Stimulated activated naive CD4-positive, alpha-beta T cell treated with Interleukin-2 at 50 U/mL for 16 hours (primary cell): ENCODE results near the gene SVIL.
"Not testable (repeated sequence)": the region's sequence is repeated elsewhere in the genome, so short reads cannot be mapped to it uniquely, and the experiment has no call there.

Source experiments
- DNase-seq: peaks from one replicate; lab custom pipeline; 2025; lab: John Stamatoyannopoulos, UW

Gene SVIL

GRCh38 chr10:29600067-29600466 lies 34.7 kb downstream of the SVIL start:
- no peak for DNase-seq

GRCh38 chr10:29598851-29599311 lies 35.9 kb downstream of the SVIL start:
- DNase-seq = no peak

DNA sequence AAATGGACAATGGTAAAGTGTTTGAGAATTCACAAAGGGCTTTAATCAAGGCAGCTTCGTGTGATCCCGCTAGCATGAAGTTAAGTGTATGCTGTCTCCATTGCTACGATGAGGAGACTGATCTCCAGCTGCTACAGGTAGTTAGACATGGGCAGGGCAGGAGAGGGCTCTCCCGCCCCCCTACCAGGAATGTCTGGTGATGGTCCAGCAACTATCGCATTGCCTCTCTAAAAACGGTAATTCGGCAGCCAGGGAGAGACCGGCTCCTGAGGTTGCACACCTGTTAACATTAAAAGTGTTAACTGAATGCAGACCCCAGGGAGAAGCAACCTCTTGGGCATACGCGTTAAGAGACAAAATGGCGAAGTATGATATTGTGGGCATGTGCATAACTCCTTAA lies 37.9 kb downstream of the SVIL start:
- DNase-seq = no peak

GRCh38 chr10:29596356-29596755 lies 38.4 kb downstream of the SVIL start:
- no peak for DNase-seq

DNA sequence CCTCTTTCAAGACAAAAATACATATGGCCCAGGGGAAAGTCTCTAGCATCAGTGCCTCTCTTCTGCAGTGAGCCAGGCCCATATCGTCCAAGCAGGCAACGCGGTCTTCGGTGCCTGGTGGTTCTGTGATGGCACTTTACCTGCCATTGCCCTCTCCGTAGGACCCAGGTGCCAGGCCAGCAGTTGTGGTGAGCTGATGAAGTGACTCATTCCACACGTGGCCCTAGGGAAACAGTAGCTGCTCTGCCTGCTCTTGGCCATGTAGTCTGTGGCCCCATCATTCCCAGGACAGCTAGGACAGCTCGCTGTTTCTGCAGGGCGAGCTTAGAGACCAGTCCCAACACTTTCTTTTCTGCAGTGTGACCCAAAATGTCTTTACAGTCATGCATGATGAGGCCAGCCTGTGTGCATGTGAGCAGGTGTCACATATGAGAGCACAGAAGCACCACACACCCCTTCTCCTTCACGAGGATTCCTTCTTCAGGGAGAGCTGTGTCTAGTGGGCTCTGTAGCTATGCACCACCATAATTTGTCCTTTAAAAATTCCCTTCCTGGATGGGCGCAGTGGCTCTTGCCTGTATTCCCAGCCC lies 39.0 kb downstream of the SVIL start:
- DNase-seq = no peak

- DNase-seq = no peak
Observed at GRCh38 chr10:29595146-29595545, 39.6 kb downstream of the SVIL start.

DNA sequence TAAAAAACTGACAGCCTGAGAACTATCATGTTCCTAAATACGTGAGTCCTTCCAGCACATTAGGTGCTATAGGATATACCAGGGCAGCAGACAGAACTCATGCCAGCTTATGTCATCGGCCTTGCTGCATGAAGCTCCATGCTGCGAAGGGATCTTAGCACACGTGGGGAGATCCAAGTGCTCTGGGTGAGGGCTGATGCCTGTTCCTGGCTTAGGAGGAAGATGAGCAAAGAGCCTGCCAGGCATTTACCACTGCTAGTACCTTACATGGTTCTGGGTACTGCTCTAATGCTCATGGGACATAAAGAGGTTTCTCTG lies 43.2 kb downstream of the SVIL start:
- DNase-seq = no peak

- no peak for DNase-seq
Observed at GRCh38 chr10:29590915-29591650, 43.7 kb downstream of the SVIL start.

DNA sequence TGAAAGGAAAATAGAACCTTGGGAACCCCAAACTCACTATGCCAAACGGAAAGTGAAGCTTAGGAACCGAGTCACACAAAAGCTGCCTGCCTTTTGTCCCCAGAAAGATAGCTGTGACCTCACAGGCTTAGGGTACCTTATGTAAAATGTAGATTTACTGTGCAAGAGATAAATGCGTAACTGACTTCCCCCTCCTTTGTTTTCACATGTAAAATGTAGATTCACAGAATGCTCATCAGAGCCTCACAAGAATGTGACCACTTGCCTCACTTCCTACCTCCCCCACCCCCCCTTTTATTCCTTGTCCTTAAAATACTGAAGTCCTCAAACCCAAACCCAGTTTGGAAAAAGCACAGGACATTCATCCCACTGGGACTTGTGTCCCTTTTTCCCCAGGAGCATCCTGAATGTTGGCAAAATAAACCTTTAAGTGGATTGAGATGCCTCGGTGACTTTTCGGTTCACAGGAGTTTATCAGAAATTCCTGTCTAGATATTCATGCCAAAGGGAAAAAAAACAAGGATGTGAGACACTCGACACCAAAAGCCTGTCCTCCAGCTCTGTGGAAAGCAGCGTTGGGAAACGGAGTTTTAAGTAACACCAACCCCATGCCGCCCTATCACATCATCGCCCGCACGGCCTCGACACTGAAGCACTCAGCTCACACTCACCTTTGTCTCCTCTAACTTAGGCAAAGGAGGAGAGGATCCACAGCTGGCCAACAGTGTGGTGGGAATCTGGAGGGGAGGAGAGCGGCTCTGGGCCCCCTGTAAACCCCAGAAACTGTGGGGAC lies 45.9 kb downstream of the SVIL start:
- no peak for DNase-seq

GRCh38 chr10:29587750-29588628 lies 46.8 kb downstream of the SVIL start:
- not testable (repeated sequence) for DNase-seq

DNA sequence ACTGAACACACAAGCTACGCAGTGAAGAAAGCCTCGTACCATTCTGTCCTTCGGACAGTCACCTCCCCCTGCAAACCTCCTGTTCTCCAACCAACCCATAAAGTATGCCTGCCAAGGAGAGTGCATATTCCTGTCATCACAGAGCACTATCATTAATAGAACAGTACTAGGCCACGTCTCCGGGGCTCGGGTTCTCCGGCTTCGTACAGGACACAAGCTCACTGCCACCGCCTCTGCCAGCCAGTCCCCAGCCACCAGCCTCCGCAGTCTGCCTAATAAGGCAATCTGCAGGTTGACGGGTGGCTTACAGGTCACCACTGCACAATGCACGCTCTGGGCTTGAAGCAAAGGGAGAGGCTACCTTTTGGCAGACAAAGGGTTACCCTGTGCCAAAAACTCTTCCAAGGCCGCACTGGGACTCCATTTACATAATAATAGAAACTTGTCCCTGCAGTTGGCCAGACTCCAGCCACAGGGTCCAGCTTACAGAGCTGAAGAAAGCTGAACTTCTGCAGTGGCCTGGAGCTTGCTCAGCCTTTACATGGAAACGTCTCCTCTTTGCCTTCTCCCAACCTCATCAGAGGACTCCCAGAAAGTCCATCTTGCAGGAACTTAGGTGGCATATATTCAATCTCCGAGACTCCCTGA lies 47.5 kb downstream of the SVIL start:
- not testable (repeated sequence) for DNase-seq

DNA sequence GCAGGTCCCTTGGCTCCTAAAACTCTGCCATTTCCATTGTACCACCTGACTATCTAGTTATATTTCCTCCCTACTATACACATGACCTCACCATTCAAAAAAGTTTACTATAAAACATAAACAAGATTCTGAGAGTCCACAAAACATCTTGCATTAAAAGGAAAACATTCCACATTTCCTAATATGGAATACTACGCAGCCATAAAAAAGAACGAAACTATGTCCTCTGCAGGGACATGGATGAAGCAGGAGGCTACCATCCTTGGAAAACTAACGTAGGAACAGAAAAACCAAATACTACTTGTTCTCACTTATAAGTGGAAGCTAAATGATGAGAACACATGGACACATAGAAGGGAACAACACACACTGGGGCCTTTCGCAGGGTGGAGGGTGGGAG lies 48.3 kb downstream of the SVIL start:
- DNase-seq = no peak

GRCh38 chr10:29585488-29585976 lies 49.2 kb downstream of the SVIL start:
- no peak for DNase-seq

DNA sequence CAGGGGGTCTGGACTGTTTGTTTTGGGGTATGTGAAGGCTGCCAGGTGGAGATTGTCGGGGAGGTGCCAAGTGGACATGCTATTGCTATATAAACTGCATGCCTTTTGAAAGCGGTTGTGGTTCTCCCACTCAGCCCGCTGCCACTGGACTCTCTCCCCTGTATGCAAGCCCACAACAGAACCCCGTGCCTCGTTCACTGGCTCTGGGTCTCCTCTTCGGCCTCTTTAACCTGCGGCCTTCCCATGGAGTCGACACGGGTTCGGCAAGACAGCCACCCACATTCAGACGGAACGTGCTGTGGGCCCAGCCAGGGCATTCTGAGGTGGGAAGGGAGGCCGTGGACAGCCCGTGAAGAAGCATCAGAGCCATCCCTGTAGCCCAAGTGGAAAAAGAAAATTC lies 50.3 kb downstream of the SVIL start:
- DNase-seq = no peak

GRCh38 chr10:29583674-29584073 lies 51.1 kb downstream of the SVIL start:
- DNase-seq = no peak

GRCh38 chr10:29582769-29583168 lies 52.0 kb downstream of the SVIL start:
- DNase-seq = not testable (repeated sequence)

DNA sequence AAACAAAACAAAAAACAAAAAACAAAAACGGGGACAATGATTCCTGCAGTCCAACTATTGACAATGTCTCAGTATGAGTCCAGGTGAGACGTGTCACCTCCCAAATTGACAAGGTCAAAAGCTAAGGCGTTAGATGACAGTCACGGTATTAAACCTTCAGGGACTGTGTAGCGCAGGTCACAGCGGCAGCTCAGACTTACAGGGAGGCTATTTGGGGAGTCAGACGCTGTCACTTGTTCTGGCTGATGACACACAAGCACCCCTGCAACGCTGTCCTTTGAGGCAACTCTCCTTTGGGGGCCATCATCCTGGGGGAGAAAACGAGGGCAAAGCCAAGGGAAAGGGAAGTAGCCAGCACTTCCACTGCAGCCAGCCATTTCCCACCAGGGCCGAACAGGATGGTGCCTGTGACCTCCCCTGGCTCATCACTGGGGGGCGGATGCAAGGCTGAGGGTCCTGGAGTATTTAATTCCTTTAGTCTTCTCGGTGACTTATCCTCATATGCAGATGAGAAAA lies 55.3 kb downstream of the SVIL start:
- no peak for DNase-seq

- no peak for DNase-seq
Observed at GRCh38 chr10:29578457-29578856, 56.3 kb downstream of the SVIL start.

GRCh38 chr10:29576681-29577080 lies 58.1 kb downstream of the SVIL start:
- DNase-seq = no peak

- no peak for DNase-seq
Observed at GRCh38 chr10:29575098-29575455, 59.7 kb downstream of the SVIL start.
